Tibial nerve (tissue), 4 donors: ENCODE results near the gene NDST1. TPM values are rescaled to one million over a fixed set of nuclear protein-coding genes. Genes with fewer than 3 reads are reported as not detected.

Source experiments
- DNase-seq, 2 donors: peaks; one replicate each; pipeline ENCODE4 v3.0.0-alpha.2; 2019; ENCODE audit warnings: low spot score in 2 of 2
- H3K27ac ChIP-seq, 4 donors: fragments of 200-600 bp; sonication (generic) in 3 of 4; one replicate each; pipeline ENCODE4 v1.5.1; 2017 to 2019; ENCODE audit warnings: mild to moderate bottlenecking in 1 of 4
- H3K27me3 ChIP-seq, 2 donors: fragments of 200-600 bp; sonication (generic) in 1 of 2; one replicate each; pipeline versions ENCODE4 v1.5.1 to v1.6.0; 2017 to 2019
- H3K36me3 ChIP-seq, 3 donors: fragments of 200-600 bp; sonication (generic); one replicate each; pipeline ENCODE4 v1.5.1; 2018 to 2019
- H3K4me1 ChIP-seq, 4 donors: fragments of 200-600 bp; sonication (generic) in 3 of 4; one replicate each; pipeline ENCODE4 v1.5.1; 2017 to 2019
- H3K4me3 ChIP-seq, 4 donors: fragments of 200-600 bp; sonication (generic) in 3 of 4; one replicate each; pipeline ENCODE4 v1.5.1; 2017 to 2019; ENCODE audit warnings: mild to moderate bottlenecking in 1 of 4, moderate library complexity in 1 of 4
- H3K9me3 ChIP-seq, 4 donors: fragments of 200-600 bp; sonication (generic) in 3 of 4; one replicate each; pipeline ENCODE4 v1.5.1; 2017 to 2019
- CTCF ChIP-seq, 5 experiments: fragments of 200-600 bp in 3 of 5; fragments of 450-650 bp in 2 of 5; sonication (generic) in 3 of 5; IDR thresholded peaks; one replicate each; pipeline ENCODE4 v1.5.1; 2016 to 2019; ENCODE audit warnings: antibody characterized with exemption in 5 of 5, mild to moderate bottlenecking in 3 of 5, moderate library complexity in 2 of 5
- EP300 ChIP-seq, 2 donors: sonication (generic); formaldehyde crosslinking; IDR thresholded peaks; one replicate each; pipeline ENCODE4 v1.6.1; 2017; ENCODE audit warnings: antibody characterized with exemption in 2 of 2, mild to moderate bottlenecking in 1 of 2
- POLR2A ChIP-seq, 2 donors: fragments of 450-650 bp; IDR thresholded peaks; one replicate each; pipeline ENCODE4 v1.6.1; 2017; ENCODE audit warnings: antibody characterized with exemption in 2 of 2, mild to moderate bottlenecking in 2 of 2, moderate library complexity in 2 of 2
- WGBS, 2 donors: methylation state at CpG; one replicate each; pipeline ENCODE4 v1.1.5; 2018; 5-methylcytosine and 5-hydroxymethylcytosine counted together
- total RNA-seq, 4 donors: library from RNA; depleted of rRNA; stranded (reverse); fragments of >200 nt; gene quantifications; one replicate each; pipeline ENCODE4 v1.1.0, GENCODE V29; 2016

The NDST1 gene
- total RNA-seq, 4 donors from 2014 or later = 53.2 to 137 (median 104) TPM

GRCh38 chr5:150499437-150499956 is 8.4 kb upstream of the NDST1 start:
- TF ChIP-seq CTCF (IDR thresholded peaks at IDR 0.05) (no peak), POLR2A (IDR thresholded peaks at IDR 0.05) (no peak), EP300 (IDR thresholded peaks at IDR 0.05) (no peak)
- no peak for DNase-seq
- 65 to 67% methylated on average over 7 of the region's 7 CpGs for WGBS, 2 donors
- Histone ChIP-seq H3K36me3 (no peaks in the 10 kb centered on the region), H3K4me1 (peaks cover 0 to 96% (median 80%) of the 10 kb centered on the region in 4 donors), H3K27ac (peak overlapping the region in 3 of 4 donors; percentile 55 to 91 (median 87)), H3K9me3 (no peaks in the 10 kb centered on the region), H3K27me3 (no peaks in the 10 kb centered on the region), H3K4me3 (no peak overlapping the region)

GRCh38 chr5:150500328-150500841 is 7.5 kb upstream of the NDST1 start:
- TF ChIP-seq POLR2A (IDR thresholded peaks at IDR 0.05) (no peak), EP300 (IDR thresholded peaks at IDR 0.05) (no peak), CTCF (IDR thresholded peaks at IDR 0.05) (no peak)
- Histone ChIP-seq H3K9me3 (no peaks in the 10 kb centered on the region), H3K4me1 (peaks cover 0 to 100% (median 88%) of the 10 kb centered on the region in 4 donors), H3K36me3 (no peaks in the 10 kb centered on the region), H3K27ac (peak overlapping the region; percentile 55 to 91 (median 82)), H3K27me3 (no peaks in the 10 kb centered on the region), H3K4me3 (no peak overlapping the region)
- 25 to 49% methylated on average over 2 to 3 of the region's 3 CpGs for WGBS, 2 donors
- DNase-seq = no peak

GRCh38 chr5:150500905-150501304 is 7.0 kb upstream of the NDST1 start:
- Histone ChIP-seq H3K9me3 (no peaks in the 10 kb centered on the region), H3K27ac (peak overlapping the region; percentile 55 to 91 (median 82)), H3K4me1 (peaks cover 0 to 100% (median 93%) of the 10 kb centered on the region in 4 donors), H3K4me3 (no peak overlapping the region), H3K36me3 (no peaks in the 10 kb centered on the region), H3K27me3 (no peaks in the 10 kb centered on the region)
- TF ChIP-seq EP300 (IDR thresholded peaks at IDR 0.05) (peak in 1 of 2 donors; percentile 34), POLR2A (IDR thresholded peaks at IDR 0.05) (no peak)
- WGBS, 2 donors = 47 to 65% methylated on average over 8 of the region's 8 CpGs
- no peak for DNase-seq

- Histone ChIP-seq H3K36me3 (no peaks in the 10 kb centered on the region), H3K4me1 (peaks cover 0 to 100% (median 95%) of the 10 kb centered on the region in 4 donors), H3K27me3 (no peaks in the 10 kb centered on the region), H3K27ac (peak overlapping the region; percentile 55 to 91 (median 82)), H3K4me3 (no peak overlapping the region), H3K9me3 (no peaks in the 10 kb centered on the region)
- DNase-seq = no peak
- TF ChIP-seq POLR2A (IDR thresholded peaks at IDR 0.05) (no peak), CTCF (IDR thresholded peaks at IDR 0.05) (no peak), EP300 (IDR thresholded peaks at IDR 0.05) (no peak)
- 40 to 49% methylated on average over 8 of the region's 8 CpGs for WGBS, 2 donors
These were observed 5.8 kb upstream of the NDST1 start for GRCh38 chr5:150502106-150502505.

GRCh38 chr5:150502847-150503246 is 5.1 kb upstream of the NDST1 start:
- Histone ChIP-seq H3K27me3 (no peaks in the 10 kb centered on the region), H3K4me1 (peaks cover 3 to 100% (median 95%) of the 10 kb centered on the region in 4 donors)
- WGBS, 2 donors = 70 to 86% methylated on average over 3 of the region's 3 CpGs

More at GRCh38 chr5:150502847-150503246, 5.1 kb upstream of the NDST1 start:
- no peak for DNase-seq
- Histone ChIP-seq H3K4me3 (no peak overlapping the region), H3K27ac (peak overlapping the region; percentile 55 to 91 (median 82)), H3K9me3 (no peaks in the 10 kb centered on the region), H3K36me3 (no peaks in the 10 kb centered on the region)
- TF ChIP-seq POLR2A (IDR thresholded peaks at IDR 0.05) = no peak
- TF ChIP-seq CTCF (IDR thresholded peaks at IDR 0.05) = no peak
- no peak for TF ChIP-seq EP300 (IDR thresholded peaks at IDR 0.05)
